Memory B cell (primary cell): ENCODE results near the gene ITM2C.

Source experiments
- ATAC-seq: fragments of 150-1000 bp; cut with Tn5 transposase; 2 replicates; pipeline ENCODE4 v1.10.0; 2021; ENCODE audit warnings: low read depth, mild to moderate bottlenecking, moderate library complexity
- DNase-seq, 2 donors: peaks; one replicate each; pipeline ENCODE4 v3.0.0; 2022; ENCODE audit warnings: low spot score in 2 of 2
- H3K27ac Mint-ChIP-seq: one replicate; pipeline ENCODE4 v1.8.0; 2022; ENCODE audit warnings: mild to moderate bottlenecking, moderate library complexity, mixed read lengths
- H3K27me3 Mint-ChIP-seq: one replicate; pipeline ENCODE4 v1.8.0; 2022; ENCODE audit warnings: mixed read lengths
- H3K36me3 Mint-ChIP-seq: one replicate; pipeline ENCODE4 v1.8.0; 2022; ENCODE audit warnings: mild to moderate bottlenecking, mixed read lengths
- H3K4me1 Mint-ChIP-seq: one replicate; pipeline ENCODE4 v1.8.0; 2022; ENCODE audit warnings: mixed read lengths
- H3K4me3 Mint-ChIP-seq: one replicate; pipeline ENCODE4 v1.8.0; 2022; ENCODE audit warnings: mild to moderate bottlenecking, moderate library complexity, mixed read lengths
- H3K9me3 Mint-ChIP-seq: one replicate; pipeline ENCODE4 v1.8.0; 2022; ENCODE audit warnings: mixed read lengths

The ITM2C gene

GRCh38 chr2:230922951-230923717 lies 58.4 kb downstream of the ITM2C start:
- Mint-ChIP-seq H3K4me1 (peaks cover 31% of the 10 kb centered on the region), H3K9me3 (no peaks in the 10 kb centered on the region), H3K27me3 (no peaks in the 10 kb centered on the region), H3K27ac (peak overlapping the region; percentile 48), H3K4me3 (peak overlapping the region; percentile 44), H3K36me3 (peaks cover 1% of the 10 kb centered on the region)
- DNase-seq, result no peak
- ATAC-seq, result no peak

- no peaks in the 10 kb centered on the region for H3K27me3 Mint-ChIP-seq
- no peaks in the 10 kb centered on the region for H3K9me3 Mint-ChIP-seq
- ATAC-seq (no peak), DNase-seq (no peak)
- H3K36me3 Mint-ChIP-seq, result peaks cover 1% of the 10 kb centered on the region
- peak overlapping the region; percentile 48 for H3K27ac Mint-ChIP-seq
- H3K4me3 Mint-ChIP-seq, result peak overlapping the region; percentile 94
- peaks cover 31% of the 10 kb centered on the region for H3K4me1 Mint-ChIP-seq
These were observed 59.3 kb downstream of the ITM2C start for GRCh38 chr2:230924092-230924469.

GRCh38 chr2:230924470-230925341 lies 60.0 kb downstream of the ITM2C start, which contains the start of gene GPR55:
Gene GPR55, minus strand, starts transcription at chr2:230925242. Its CDS starts 14,280 bp downstream, at chr2:230910962.
- peak; percentile 84 for ATAC-seq
- Mint-ChIP-seq H3K4me1 (peaks cover 31% of the 10 kb centered on the region), H3K27ac (peak within 1 kb of the TSS; percentile 48), H3K9me3 (no peaks in the 10 kb centered on the region), H3K27me3 (no peaks in the 10 kb centered on the region), H3K4me3 (peak within 1 kb of the TSS; percentile 94), H3K36me3 (peaks cover 1% of the 10 kb centered on the region)
- peak in 1 of 2 donors; percentile 42 for DNase-seq

- Mint-ChIP-seq H3K4me1 (peaks cover 29% of the 10 kb centered on the region), H3K27ac (peak overlapping the region; percentile 48), H3K9me3 (no peaks in the 10 kb centered on the region), H3K4me3 (peak overlapping the region; percentile 94), H3K27me3 (no peaks in the 10 kb centered on the region), H3K36me3 (peaks cover 1% of the 10 kb centered on the region)
- ATAC-seq (no peak), DNase-seq (no peak)
These were observed 60.7 kb downstream of the ITM2C start for GRCh38 chr2:230925443-230925878.

GRCh38 chr2:230925879-230926765 lies 61.4 kb downstream of the ITM2C start:
- no peaks in the 10 kb centered on the region for H3K9me3 Mint-ChIP-seq
- DNase-seq (no peak), ATAC-seq (no peak)
- peaks cover 29% of the 10 kb centered on the region for H3K4me1 Mint-ChIP-seq
- H3K27me3 Mint-ChIP-seq, result no peaks in the 10 kb centered on the region
- H3K36me3 Mint-ChIP-seq, result peaks cover 1% of the 10 kb centered on the region
- H3K27ac Mint-ChIP-seq, result peak overlapping the region; percentile 48
- no peak overlapping the region for H3K4me3 Mint-ChIP-seq

GRCh38 chr2:230927711-230928341 lies 63.1 kb downstream of the ITM2C start:
- Mint-ChIP-seq H3K9me3 (no peaks in the 10 kb centered on the region), H3K4me1 (peaks cover 23% of the 10 kb centered on the region), H3K27me3 (no peaks in the 10 kb centered on the region), H3K27ac (no peak overlapping the region), H3K36me3 (peaks cover 1% of the 10 kb centered on the region), H3K4me3 (no peak overlapping the region)
- DNase-seq (no peak), ATAC-seq (no peak)
